ENCODE data around the gene TEX22. TPM values are rescaled to one million over a fixed set of nuclear protein-coding genes. Genes with fewer than 3 reads are reported as not detected.

Gene TEX22
- total RNA-seq, 1 donor from 2014 or later = 5.7 TPM

GRCh38 chr14:105379946-105380345 lies 18.4 kb upstream of the TEX22 start:
- ATAC-seq (ENCODE audit: low read depth) (no peak), DNase-seq (no peak)
- no peak overlapping the region for H3K27ac Mint-ChIP-seq
- no peak for TF ChIP-seq CTCF (IDR thresholded peaks at IDR 0.05)
- H3K4me3 Mint-ChIP-seq = no peak overlapping the region
- intact Hi-C loops (cut with micrococcal nuclease) = no loop called here
- H3K4me1 Mint-ChIP-seq = peaks cover 8% of the 10 kb centered on the region
- CTCF ChIA-PET = no interaction called here
- H3K27me3 Mint-ChIP-seq = no peaks in the 10 kb centered on the region
- POLR2A ChIA-PET = interaction anchor here (1.1 kb wide), 1 partner anchor 17 kb away, joined by 3 read pairs; no protein-coding TSS in a partner anchor
- peaks cover 8% of the 10 kb centered on the region for H3K36me3 Mint-ChIP-seq (ENCODE audit: low read depth)
- no peaks in the 10 kb centered on the region for H3K9me3 Mint-ChIP-seq

GRCh38 chr14:105380756-105381155 lies 17.6 kb upstream of the TEX22 start:
- ATAC-seq (ENCODE audit: low read depth) (no peak), DNase-seq (no peak)
- intact Hi-C loops (cut with micrococcal nuclease) = no loop called here
- H3K4me1 Mint-ChIP-seq = peaks cover 4% of the 10 kb centered on the region
- no peak for TF ChIP-seq CTCF (IDR thresholded peaks at IDR 0.05)
- ChIA-PET CTCF (no interaction called here), POLR2A (no interaction called here)
- no peaks in the 10 kb centered on the region for H3K9me3 Mint-ChIP-seq
- no peaks in the 10 kb centered on the region for H3K27me3 Mint-ChIP-seq
- H3K4me3 Mint-ChIP-seq = no peak overlapping the region
- peaks cover 8% of the 10 kb centered on the region for H3K36me3 Mint-ChIP-seq (ENCODE audit: low read depth)
- no peak overlapping the region for H3K27ac Mint-ChIP-seq

GRCh38 chr14:105381446-105382342 lies 16.6 kb upstream of the TEX22 start:
- POLR2A ChIA-PET = no interaction called here
- H3K4me1 Mint-ChIP-seq = no peaks in the 10 kb centered on the region

GRCh38 chr14:105382343-105383082 lies 15.8 kb upstream of the TEX22 start:
- no peak overlapping the region for H3K27ac Mint-ChIP-seq
- no peak overlapping the region for H3K4me3 Mint-ChIP-seq
- no peak for TF ChIP-seq CTCF (IDR thresholded peaks at IDR 0.05)
- no peaks in the 10 kb centered on the region for H3K4me1 Mint-ChIP-seq
- no peaks in the 10 kb centered on the region for H3K27me3 Mint-ChIP-seq
- DNase-seq (no peak), ATAC-seq (ENCODE audit: low read depth) (no peak)
- ChIA-PET CTCF (no interaction called here), POLR2A (no interaction called here)
- H3K36me3 Mint-ChIP-seq (ENCODE audit: low read depth) = peaks cover 8% of the 10 kb centered on the region
- intact Hi-C loops (cut with micrococcal nuclease) = no loop called here
- H3K9me3 Mint-ChIP-seq = no peaks in the 10 kb centered on the region

More at GRCh38 chr14:105381446-105382342, 16.6 kb upstream of the TEX22 start:
- Mint-ChIP-seq H3K36me3 (ENCODE audit: low read depth) (peaks cover 8% of the 10 kb centered on the region), H3K27ac (no peak overlapping the region), H3K27me3 (no peaks in the 10 kb centered on the region), H3K9me3 (no peaks in the 10 kb centered on the region), H3K4me3 (no peak overlapping the region)
- DNase-seq (no peak), ATAC-seq (ENCODE audit: low read depth) (no peak)
- CTCF ChIA-PET = no interaction called here
- intact Hi-C loops (cut with micrococcal nuclease) = no loop called here
- TF ChIP-seq CTCF (IDR thresholded peaks at IDR 0.05) = no peak

- TF ChIP-seq CTCF (IDR thresholded peaks at IDR 0.05) = no peak
- Mint-ChIP-seq H3K36me3 (ENCODE audit: low read depth) (peaks cover 8% of the 10 kb centered on the region), H3K27ac (no peak overlapping the region), H3K4me3 (no peak overlapping the region), H3K27me3 (no peaks in the 10 kb centered on the region), H3K9me3 (no peaks in the 10 kb centered on the region), H3K4me1 (no peaks in the 10 kb centered on the region)
- POLR2A ChIA-PET = interaction anchor here (0.5 kb wide), 1 partner anchor 16 kb away, joined by 3 read pairs; no protein-coding TSS in a partner anchor
- DNase-seq (no peak), ATAC-seq (ENCODE audit: low read depth) (no peak)
- CTCF ChIA-PET = no interaction called here
- intact Hi-C loops (cut with micrococcal nuclease) = no loop called here
Observed at GRCh38 chr14:105383083-105383730, 15.1 kb upstream of the TEX22 start.
